ENCODE measurements around the gene NSMCE4A.
A peak's percentile ranks its signal among the peaks of the same experiment; 100 is the strongest.
"Not testable (repeated sequence)": the region's sequence is repeated elsewhere in the genome, so short reads cannot be mapped to it uniquely, and the experiment has no call there.

NSMCE4A gene

DNA sequence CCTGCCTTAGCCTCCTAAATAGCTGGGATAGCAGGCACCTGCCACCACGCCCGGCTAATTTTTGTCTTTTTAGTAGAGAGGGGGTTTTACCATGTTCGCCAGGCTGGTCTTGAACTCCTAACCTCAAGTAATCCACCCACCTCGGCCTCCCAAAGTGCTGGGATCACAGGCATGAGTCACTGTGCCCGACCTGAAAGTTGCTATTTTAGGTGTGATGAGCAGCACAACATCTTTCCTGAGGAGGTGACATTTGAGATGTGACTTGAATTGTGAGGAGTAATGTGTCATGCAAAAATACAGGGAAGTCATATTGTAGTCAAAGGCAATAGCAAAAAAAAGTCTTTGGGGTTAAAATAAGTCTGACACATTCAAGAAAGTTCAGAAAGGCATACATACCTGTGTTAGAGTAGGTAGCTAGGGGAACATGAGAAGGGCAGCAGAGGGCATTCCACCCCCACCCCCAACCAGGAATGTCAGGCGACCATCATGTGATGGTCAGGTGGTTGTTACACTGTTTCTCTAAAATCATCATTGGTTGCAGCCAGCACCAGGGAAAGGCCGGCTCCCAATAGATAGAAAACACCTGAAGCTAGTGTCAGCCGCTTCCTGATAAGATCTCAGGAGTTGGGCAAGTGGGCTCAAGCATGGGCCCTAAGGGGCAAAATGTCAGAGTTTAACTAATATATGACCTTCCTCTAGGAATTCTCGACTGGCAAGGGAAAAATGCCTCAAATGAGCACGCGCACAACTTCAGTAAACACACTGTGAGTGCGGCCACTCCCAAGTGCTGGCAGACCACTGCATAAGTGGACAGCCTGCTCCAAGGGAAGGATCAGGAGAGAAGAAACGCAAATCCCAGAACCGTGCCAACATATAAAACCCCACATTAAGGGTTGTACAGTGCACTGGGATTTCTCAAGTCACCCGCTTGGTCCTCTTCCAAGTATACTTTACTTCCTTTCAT, 13.6 kb upstream of the NSMCE4A start, which contains the start of gene TACC2:
Gene TACC2 (plus strand): TSS at position 803 of the 964 bp plus-strand sequence. CDS start 32,819 bp downstream, outside the sequence.
- DNase-seq (ENCODE audit: low read depth, low spot score): no peak

DNA sequence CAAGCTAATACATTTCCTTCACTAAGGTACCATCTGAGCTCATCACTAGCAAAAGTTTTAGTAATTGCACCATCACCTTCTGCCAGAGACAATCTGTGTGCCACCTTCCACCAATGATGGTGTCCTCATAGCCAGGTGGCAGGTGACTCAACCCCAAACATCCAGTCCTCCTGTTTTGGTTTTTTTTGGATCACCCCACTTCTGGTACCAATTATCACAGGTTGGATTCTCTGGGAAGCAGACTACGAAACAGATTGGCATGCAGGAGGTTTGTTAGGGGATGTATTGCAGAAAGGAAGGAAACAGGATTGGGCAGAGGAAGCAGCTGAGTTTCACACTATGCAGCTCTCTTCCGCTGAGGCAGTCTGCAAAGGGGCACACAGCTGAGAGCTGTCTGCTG, 9.4 kb upstream of the NSMCE4A start:
- DNase-seq (ENCODE audit: low read depth, low spot score): no peak

DNA sequence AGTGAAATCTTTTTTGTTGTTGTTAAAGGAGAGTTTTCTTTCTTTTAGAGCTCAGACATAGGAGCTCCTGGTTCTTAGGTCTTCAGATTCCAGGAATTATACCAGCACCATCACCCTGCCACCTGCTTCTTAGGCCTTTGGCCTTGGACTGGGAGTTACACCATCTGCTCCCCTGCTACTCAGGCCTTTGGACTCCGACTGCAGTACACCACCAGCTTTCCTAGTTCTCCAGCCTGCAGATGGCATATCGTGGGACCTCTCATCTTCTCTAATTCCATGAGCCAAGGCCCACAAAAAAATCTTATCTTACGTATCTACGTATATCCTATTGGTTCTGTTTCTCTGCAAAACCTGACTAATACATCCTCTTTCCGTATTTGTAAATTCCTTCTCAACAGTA, 8.8 kb upstream of the NSMCE4A start:
- no peak for DNase-seq (ENCODE audit: low read depth, low spot score)

DNA sequence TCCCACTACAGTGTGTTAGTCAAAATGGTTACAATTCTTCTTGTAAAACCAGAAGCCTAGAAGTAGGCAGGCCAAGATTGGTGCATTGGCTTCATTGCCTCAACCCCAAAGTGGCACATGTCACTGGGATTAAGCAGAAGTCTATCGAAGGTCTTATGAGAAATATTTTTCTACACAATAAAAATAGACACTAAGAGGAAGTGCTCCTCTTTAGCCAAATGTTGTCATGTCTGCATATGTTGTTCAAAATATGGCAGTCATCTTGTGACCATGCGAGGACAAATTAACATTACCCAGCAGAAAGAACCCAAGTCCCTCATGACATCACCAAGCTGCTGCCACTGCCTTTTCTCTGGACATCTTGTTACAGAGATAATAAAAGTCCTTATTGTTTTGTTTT, 6.3 kb upstream of the NSMCE4A start:
- DNase-seq (ENCODE audit: low read depth, low spot score): no peak

DNA sequence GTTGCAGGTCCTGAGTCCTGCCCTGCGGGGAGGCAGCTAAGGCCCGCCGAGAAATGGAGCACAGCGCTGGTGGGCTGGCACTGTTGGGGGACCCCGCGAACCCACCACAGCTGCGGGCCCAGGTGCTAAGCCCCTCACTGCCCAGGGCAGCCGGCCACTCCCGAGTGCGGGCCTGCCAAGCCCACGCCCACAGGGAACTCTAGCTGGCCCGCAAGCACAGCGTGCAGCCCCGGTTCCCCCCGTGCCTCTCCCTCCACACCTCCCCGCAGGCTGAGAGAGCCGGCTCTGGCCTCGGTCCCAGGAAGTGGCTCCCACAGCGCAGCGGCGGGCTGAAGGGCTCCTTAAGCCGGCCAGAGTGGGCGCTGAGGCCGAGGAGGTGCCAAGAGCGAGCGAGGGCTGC, 3.5 kb upstream of the NSMCE4A start:
- DNase-seq (ENCODE audit: low read depth, low spot score): no peak

DNA sequence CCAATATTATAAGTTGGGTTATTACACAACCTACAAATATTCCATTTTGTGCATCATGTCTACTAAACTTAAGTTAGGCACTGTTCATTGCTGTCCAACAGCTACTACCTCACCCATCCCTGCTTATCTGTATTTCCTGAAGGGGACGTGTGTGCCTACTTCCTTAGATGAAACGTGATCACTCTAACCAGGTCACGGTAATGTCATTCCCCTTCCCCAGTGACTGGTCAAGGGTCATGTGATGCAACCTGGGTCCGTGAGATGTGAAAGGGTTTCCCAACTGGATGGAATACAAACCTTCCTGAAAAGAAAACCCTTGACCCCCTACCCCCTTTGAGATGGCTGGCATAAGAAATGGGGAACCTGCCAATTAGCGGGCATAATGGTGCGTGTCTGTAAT, 1.6 kb upstream of the NSMCE4A start:
- no peak for DNase-seq (ENCODE audit: low read depth, low spot score)

DNA sequence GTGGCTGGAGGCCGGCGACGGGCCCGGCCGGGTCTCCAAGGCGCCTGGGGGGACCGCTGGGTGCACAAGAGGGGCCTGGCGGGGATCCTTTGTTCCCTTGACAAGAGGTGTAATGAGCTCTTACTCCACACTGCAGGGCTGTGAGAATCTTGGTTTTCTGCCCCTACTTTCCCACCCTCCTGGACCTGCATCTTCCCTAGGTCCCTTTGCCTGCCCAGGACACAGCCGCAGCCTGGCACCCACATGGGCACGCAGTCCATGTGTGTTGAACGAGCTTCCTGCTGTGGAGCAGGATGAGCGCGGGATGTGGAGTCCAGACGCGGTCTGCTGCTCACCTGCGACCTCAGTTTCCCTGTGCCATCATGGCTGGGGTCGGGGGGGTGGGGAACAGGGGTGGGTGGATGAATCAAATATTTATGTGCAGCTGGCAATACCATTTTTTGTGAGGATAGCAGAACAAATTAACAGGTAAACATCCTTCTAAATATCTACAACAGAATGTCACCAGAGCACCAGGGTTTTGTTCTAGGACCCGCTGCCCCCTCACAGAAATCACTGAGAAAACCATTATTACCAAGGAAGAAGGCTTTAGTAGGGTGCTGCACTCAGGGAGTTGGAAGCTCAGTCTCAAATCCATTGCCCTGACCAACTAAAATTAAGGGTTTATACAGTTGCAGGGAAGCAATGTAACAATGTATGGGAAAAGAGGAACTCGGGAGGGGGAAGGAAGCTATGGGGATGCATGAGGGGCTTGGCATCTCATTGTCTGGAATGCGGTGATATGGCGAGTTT, 474 bp upstream of the NSMCE4A start:
- DNase-seq (ENCODE audit: low read depth, low spot score): no peak

DNA sequence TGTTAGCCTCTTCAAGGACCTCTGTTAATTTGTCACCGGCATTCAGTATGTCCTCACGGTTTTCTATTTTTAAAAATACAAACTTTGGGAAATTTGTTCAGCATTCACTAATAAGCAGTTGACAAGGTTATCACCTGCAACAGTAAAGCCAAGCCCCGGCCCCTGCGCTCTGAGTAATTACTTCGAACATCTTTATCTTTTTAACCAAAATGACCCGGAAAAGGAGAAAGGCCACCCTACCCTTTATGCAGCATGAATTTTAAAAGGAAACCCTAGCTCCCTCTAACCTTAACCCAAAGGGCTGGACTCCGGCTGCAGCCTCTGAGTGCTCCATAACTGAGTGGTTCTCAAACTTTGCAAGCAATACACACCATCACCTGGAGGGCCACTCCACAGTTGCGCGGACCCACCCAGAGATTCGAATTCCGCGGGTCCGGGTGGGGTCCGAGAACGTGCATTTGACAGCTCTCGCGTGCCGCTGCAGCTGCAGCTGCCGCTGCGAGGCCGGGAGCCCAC, 940 bp downstream of the NSMCE4A start:
- no peak for DNase-seq (ENCODE audit: low read depth, low spot score)

DNA sequence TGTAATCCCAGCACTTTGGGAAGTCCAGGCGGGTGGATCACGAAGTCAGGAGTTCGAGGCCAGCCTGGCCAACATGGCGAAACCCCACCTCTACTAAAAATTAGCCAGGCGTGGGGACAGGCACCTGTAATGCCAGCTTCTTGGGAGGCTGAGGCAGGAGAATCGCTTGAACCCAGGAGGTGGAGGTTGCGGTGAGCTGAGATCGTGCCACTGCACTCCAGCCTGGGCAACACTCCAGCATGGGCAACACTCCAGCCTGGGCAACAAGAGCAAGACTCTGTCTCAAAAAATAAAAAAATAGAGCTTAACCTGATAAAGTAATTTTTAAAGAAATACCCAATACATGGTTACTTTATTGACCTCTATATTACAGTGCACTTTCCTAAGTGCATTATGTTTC, 5.9 kb downstream of the NSMCE4A start:
- not testable (repeated sequence) for DNase-seq (ENCODE audit: low read depth, low spot score)

DNA sequence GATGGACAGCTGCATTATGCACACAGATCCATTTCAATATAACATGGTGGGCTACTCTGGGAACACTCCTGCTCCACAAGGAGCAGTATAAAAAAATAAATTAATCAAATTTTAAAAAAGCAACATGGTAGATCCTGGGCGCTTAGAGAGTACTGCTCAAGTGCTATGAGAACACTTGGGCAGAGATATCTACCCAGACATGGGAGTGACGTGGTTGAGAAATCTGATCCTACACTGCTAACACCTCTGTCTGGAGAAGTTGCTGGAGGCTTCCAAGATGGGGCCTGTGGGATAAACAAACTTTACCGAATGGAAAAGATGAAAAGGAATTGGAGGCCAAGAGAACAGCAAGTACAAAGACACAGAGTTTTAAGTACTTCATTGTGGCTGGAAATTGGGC, 9.0 kb downstream of the NSMCE4A start:
- DNase-seq (ENCODE audit: low read depth, low spot score): no peak

DNA sequence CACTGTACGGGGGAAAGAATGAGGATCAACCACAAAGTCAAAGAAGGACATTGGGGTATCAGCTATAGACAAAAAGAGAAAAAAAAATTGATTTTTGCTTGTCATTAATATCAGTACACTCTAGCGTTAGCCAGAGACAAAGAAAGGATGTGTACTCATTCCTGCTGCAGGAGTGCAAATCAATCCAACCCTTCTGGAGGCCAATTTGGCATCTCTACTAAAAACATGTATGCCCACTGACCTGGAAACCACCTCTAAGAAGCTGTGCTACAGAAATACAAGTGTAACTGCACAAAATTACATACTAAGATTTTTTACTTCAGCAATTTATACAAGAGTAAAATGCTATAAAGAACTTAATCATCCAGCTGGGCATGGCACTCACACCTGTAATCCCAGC, 13.6 kb downstream of the NSMCE4A start:
- DNase-seq (ENCODE audit: low read depth, low spot score): no peak

DNA sequence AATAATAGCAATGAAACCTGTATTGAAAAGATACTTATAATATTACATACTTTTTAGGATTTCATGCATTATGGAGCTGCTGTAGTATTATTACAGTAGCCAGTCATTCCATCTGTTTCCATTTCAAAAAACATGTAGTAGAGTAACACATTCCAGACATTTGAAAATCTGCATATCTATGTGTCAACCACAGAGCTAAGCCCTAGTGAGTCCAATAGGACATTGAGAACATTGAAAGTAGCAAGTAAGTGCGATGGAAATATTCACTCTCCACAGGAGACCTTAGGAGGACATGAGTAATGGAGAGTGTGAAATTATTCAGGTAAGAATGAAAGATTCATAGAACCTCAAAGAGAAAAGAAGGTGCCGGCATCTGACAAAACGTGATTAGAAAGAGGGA, 15.3 kb downstream of the NSMCE4A start:
- DNase-seq (ENCODE audit: low read depth, low spot score): no peak

DNA sequence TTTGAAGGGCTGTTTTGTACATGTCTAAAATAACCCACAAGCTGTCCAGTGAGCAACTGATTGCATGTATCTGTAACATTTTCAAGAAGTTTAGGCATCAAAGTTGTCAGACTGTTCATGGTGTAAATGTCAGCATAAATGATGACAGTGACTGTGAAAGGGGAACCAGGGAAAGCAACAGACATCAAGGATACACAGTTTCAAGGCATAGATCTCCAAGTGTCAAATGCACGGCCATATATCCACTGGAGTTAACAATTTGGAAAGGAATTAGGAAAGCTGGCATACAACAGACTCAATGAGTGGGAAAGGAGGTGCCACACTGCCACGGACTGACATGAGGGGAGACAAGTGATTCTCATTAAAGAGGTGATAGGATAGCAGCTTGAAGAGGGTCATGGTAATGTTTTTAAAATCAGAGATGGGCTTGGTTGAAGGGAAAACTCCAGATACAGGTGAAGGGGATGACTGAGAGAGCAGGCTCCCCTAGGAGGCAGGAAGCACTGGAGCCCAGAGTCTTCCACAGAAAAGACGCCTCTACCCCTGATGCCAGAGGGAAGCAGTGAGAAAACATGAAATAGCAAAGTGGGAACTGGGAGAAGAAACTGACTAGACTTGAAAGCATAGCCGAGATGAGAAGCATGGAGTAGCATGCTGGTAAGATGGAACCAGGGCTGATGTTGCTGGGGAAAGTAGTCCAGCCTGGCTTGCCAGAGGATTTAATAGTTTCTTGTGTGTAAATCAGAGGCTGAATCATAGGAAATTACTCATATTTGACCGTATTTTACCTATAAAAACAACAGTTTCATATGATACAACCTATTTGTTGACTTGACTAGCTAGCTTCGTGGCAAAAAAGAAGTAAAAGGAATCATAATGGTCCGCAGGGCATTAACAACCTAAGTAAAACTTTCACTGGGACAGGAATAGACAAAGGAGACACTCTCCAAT, 18.6 kb downstream of the NSMCE4A start:
- no peak for DNase-seq (ENCODE audit: low read depth, low spot score)

DNA sequence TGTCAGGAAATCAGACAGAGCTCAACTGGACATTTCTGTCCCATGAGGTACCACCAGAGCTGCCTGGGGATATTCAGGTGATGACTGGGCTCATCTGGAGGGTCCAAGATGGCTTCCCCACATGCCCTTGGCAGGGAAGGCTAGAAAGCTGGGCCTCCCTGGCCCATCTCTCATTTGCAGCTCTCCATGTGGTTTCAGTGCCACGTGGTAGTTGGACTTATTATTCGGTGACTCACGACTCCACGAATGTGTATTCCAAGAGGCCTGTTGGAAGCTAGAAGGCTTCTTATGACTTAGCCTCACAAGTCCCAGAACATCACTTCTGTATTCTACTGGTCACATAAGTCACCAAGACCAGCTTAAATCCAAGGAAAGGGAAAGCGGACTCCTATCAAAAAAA, 22.8 kb downstream of the NSMCE4A start:
- DNase-seq (ENCODE audit: low read depth, low spot score): no peak

DNA sequence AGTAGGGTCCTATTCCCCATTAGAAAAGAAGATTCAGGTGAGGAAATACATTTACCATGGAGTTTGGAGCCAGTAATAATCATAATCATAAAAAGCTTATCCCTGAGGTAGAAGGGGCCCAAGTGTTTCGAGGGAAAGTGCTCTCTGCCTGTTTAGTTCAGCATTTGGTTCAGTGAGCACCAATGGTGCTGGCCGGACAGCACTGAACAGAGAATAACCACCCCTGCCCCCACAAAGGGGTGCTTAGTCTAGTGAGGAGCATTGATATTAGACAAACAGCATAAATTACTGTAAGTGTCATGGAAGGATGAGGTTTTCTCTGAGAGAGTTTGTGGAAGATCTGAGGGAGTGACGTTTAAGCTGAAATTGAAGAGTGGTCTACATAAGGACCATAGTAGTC, 25.6 kb downstream of the NSMCE4A start:
- DNase-seq (ENCODE audit: low read depth, low spot score): no peak

DNA sequence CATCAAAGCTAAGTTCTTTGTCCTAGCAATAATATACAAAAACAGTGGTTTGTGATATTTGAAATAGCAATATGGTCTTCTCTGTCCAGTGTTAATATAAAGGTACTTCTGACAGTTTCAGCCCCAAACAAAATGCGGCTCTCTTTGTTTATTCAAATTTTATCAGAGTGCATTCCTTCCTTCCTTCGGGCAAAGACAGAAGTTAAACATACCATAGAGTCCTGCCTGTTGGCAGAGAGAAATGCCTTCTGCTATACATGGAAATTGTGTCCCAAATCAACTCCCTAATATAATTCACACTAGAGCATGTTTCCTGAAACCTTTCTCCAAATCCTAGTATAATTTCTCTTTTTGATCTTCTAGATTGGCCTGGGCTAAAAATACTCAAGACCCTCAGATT, 26.0 kb downstream of the NSMCE4A start:
- DNase-seq (ENCODE audit: low read depth, low spot score): no peak

DNA sequence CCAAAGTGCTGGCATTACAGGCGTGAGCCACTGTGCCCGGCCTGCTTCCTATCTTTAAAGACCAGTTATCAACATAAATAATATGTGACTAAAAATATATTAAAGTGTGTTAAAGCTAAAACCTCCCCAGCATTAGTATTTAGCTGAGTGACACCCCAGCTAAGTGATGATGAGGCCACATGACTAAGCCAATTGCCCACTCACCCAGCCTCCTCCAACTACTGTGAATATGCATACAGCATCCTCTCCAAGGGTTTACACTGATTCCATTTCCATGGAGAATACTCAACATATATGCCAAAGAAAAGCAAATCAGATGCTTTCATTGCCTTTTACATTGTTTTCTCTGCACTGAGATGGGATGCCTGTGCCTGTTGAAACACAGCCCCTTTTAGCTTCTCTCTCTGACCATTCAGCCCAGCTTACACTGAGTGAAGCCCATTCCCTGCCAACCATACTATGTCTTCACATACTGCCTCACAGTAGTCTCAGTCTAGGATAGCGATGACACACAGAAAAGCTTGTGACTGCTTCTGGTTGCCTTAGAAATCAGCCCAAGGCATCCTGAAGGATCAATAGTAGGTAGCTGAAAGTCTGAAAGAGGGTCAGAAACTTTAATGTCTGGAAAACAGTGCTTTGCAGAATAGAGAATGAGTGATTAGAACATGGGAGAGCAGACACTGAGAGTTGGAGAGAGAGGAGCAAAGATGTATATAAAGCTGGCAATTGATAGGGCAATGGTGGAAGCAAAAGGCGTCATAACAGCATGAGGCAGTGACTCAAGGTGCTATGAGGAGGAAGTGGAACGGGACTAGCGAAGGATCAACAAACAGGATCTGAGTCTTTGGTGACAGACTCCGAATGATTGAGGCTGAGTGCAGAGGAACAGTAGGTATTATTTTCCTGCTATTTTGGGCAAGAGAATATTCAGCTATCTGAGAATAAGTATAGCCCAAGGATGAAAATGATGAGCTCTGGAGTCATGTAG, 27.4 kb downstream of the NSMCE4A start:
- DNase-seq (ENCODE audit: low read depth, low spot score): no peak

DNA sequence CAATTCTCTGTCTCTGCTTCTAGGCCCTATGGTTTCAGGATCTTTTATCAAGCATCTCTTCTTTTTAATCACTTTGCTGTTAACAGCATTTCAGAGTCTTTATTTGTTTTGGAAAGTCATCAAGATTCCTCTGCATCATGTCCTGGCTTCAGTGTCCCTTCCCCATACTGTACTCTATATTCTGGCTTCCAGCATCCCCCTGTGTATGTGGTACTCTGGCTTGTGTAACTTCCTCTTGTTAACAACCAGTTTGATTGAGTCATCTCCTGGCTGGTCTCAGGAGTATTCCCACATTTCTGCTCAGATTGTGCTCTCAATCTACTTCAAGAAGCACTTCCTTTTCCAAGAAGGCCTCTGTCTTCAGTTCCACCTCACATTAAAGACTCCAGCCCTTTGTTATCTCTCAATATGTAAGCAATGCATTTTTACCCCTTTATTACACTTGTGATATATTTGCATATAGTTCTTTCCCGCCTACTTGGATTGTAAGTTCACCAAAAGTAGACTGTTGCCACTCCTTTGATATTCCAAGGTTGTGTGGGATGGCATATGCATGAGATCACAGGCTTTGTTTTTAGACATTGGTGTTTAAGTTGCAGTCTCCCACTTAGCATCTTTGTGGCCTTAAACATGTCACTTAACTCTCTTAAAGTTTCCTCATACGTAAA, 32.1 kb downstream of the NSMCE4A start:
- peak; percentile 11 for DNase-seq (ENCODE audit: low read depth, low spot score)

DNA sequence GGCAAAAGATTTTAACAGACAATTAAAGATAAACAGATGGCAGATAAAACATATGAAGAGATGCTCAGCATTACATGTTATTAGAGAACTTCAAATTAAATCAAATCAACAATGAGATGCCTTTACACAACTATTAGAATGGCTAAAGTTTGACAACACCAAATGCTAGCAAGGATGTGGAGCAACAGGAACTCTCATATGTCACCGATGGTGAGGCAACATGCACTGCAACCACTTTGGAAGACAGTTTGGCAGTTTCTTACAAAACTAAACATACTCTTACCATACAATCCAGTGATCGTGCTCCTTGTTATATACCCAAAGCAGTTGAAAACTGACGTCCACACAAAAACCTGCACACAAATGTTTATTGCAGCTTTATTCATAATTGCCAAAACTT, 33.5 kb downstream of the NSMCE4A start:
- no peak for DNase-seq (ENCODE audit: low read depth, low spot score)

DNA sequence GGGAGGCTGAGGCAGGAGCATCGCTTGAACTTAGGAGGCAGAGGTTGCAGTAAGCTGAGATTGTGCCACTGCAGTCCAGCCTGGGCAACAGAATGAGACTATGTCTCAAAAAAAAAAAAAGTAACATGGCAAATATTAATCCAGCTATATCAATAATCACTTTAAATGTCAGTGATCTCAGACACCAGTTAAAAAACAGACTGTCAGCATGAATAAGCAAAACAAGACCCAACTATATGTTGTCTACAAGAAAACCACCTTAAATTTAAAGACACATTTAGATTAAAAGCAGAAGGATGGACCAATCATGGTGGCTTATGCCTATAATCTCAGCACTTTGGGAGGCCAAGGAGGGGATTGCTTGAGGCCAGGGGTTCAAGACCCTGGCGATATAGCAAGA, 38.7 kb downstream of the NSMCE4A start:
- DNase-seq (ENCODE audit: low read depth, low spot score): no peak
